Iris pigment epithelial cell (primary cell): ENCODE results near the gene KIF27.
"Not testable (repeated sequence)": the region's sequence is repeated elsewhere in the genome, so short reads cannot be mapped to it uniquely, and the experiment has no call there.

Experiments
- DNase-seq: peaks from one replicate; pipeline ENCODE4 v3.0.0-alpha.2; 2011; ENCODE audit warnings: low read depth

Gene KIF27

GRCh38 chr9:83920927-83921707 lies at the start of gene KIF27:
KIF27 (minus strand) TSS chr9:83921432; CDS start chr9:83915591, 5,841 bp downstream.
- DNase-seq: peak; percentile 98

- DNase-seq: no peak
These were observed 48.4 kb upstream of the KIF27 start for GRCh38 chr9:83969602-83970001.

- DNase-seq: no peak
These were observed 45.8 kb upstream of the KIF27 start for GRCh38 chr9:83967073-83967472.

GRCh38 chr9:83966209-83966582 lies 45.0 kb upstream of the KIF27 start:
- DNase-seq: no peak

- DNase-seq: peak; percentile 29
These were observed 44.3 kb upstream of the KIF27 start for GRCh38 chr9:83965350-83966208.

- DNase-seq: peak; percentile 26
These were observed 43.7 kb upstream of the KIF27 start for GRCh38 chr9:83964973-83965349.

- no peak for DNase-seq
These were observed 40.9 kb upstream of the KIF27 start for GRCh38 chr9:83962165-83962564.

GRCh38 chr9:83960991-83961390 lies 39.8 kb upstream of the KIF27 start:
- DNase-seq: no peak

GRCh38 chr9:83959061-83959460 lies 37.8 kb upstream of the KIF27 start:
- peak; percentile 77 for DNase-seq

- no peak for DNase-seq
These were observed 35.9 kb upstream of the KIF27 start for GRCh38 chr9:83957248-83957513.

- DNase-seq: peak; percentile 56
These were observed 35.4 kb upstream of the KIF27 start for GRCh38 chr9:83956436-83957247.

GRCh38 chr9:83956086-83956435 lies 34.8 kb upstream of the KIF27 start:
- no peak for DNase-seq

GRCh38 chr9:83948096-83948495 lies 26.9 kb upstream of the KIF27 start:
- DNase-seq: not testable (repeated sequence)

- no peak for DNase-seq
These were observed 19.5 kb upstream of the KIF27 start for GRCh38 chr9:83940590-83941303.

GRCh38 chr9:83937861-83938455 lies 16.7 kb upstream of the KIF27 start:
- peak; percentile 58 for DNase-seq

GRCh38 chr9:83936523-83936922 lies 15.3 kb upstream of the KIF27 start:
- DNase-seq: peak; percentile 14

- peak; percentile 89 for DNase-seq
These were observed 14.2 kb upstream of the KIF27 start for GRCh38 chr9:83935276-83935935.

- DNase-seq: peak; percentile 90
These were observed 13.5 kb upstream of the KIF27 start for GRCh38 chr9:83934569-83935275.

- DNase-seq: peak; percentile 84
These were observed 12.6 kb upstream of the KIF27 start for GRCh38 chr9:83933790-83934189.

- DNase-seq: no peak
These were observed 11.6 kb upstream of the KIF27 start for GRCh38 chr9:83932851-83933250.
